Pancreas (tissue), 10 donors: ENCODE results near the gene ATG7. TPM values are rescaled to one million over a fixed set of nuclear protein-coding genes. Genes with fewer than 3 reads are reported as not detected.

ENCODE experiments used
- ATAC-seq, 4 donors: fragments of 200-7000 bp; cut with Tn5 transposase; one replicate each; pipeline versions ENCODE4 v1.8.0 to v1.9.1; 2020; ENCODE audit warnings: mild to moderate bottlenecking in 4 of 4, moderate library complexity in 4 of 4
- DNase-seq, 6 donors: peaks; one replicate each; pipeline ENCODE4 v3.0.0-alpha.2; 2020
- FAIRE-seq: peaks from 2 replicates; lab custom pipeline; 2012; peaks lifted over from hg19 to GRCh38; lab: Jason Lieb, UNC
- H3K27ac ChIP-seq, 4 donors: fragments of 200-600 bp; sonication (generic); 1 replicate in 3 of 4; 2 replicates in 1 of 4; pipeline versions ENCODE4 v1.5.0 to v1.8.0; 2020
- H3K27me3 ChIP-seq, 4 donors: fragments of 200-600 bp; one replicate each; pipeline ENCODE4 v1.8.0; 2021
- H3K36me3 ChIP-seq, 3 donors: fragments of 200-600 bp; sonication (generic) in 1 of 3; one replicate each; pipeline versions ENCODE4 v1.5.0 to v1.8.0; 2020 to 2021
- H3K4me1 ChIP-seq, 3 donors: fragments of 200-600 bp; one replicate each; pipeline ENCODE4 v1.8.0; 2021
- H3K4me3 ChIP-seq, 4 donors: fragments of 200-600 bp; sonication (generic) in 2 of 4; one replicate each; pipeline versions ENCODE4 v1.5.0 to v1.8.0; 2020 to 2021
- H3K9me3 ChIP-seq, 4 donors: fragments of 200-600 bp; one replicate each; pipeline ENCODE4 v1.8.0; 2021
- CTCF ChIP-seq, 4 donors: fragments of 200-600 bp; sonication (generic) in 3 of 4; IDR thresholded peaks; one replicate each; pipeline versions ENCODE4 v1.5.0 to v1.8.0; 2021; ENCODE audit warnings: antibody characterized with exemption in 4 of 4
- WGBS, 2 donors: extraction: QIAGEN DNeasy Blood & Tissue Kit; methylation state at CpG; one replicate each; pipeline ENCODE4 v1.1.7; 2013; 5-methylcytosine and 5-hydroxymethylcytosine counted together
- intact Hi-C, 3 donors: fragments of 100-400 bp; cut with DNase I; formaldehyde crosslinking; loops; one replicate each; pipeline versions ENCODE4 v1.11.1 to v1.14.2; 2022
- polyA plus RNA-seq, 2 donors: library from polyadenylated mRNA; stranded (reverse); fragments of 200-250 nt; gene quantifications; one replicate each; pipeline ENCODE4 v1.2.3, GENCODE V29; 2013
- total RNA-seq, 6 donors: library from RNA; stranded (reverse); fragmentation: NEBNext Ultra II Directional in 4 of 6; extraction: Animal tissue kit (Norgen Biotek cat#: 25700) in 4 of 6; gene quantifications; one replicate each; pipeline versions ENCODE4 v1.2.1 to v1.2.4, GENCODE V29; 2021 to 2023
- donor health status: healthy with polysubstance abuse.
- donor health status: DM: no; HTN: no; CAD: no; lungs with moderate emphysema.
- donor health status: DM: no; HTN: no; CAD: no.
- donor health status: control.
- donor health status: control.
- donor health status: Bipolar disorder and iron deficiency.
- donor health status: DM: yes; HTN: yes; CAD: no.
- donor health status: DM: no; HTN: no; CAD: no.
- donor health status: DM: no; HTN: no; CAD: no.
- donor health status: DM: yes; HTN: yes; CAD: no.

The ATG7 gene
- total and polyA plus RNA-seq, 8 donors, result 5.1 to 28.0 (median 15.7) TPM

GRCh38 chr3:11322931-11323330 is 50.7 kb downstream of the ATG7 start:
- no peaks in the 10 kb centered on the region for H3K9me3 ChIP-seq
- no peak for ATAC-seq
- no peak overlapping the region for H3K27ac ChIP-seq
- peaks cover 0 to 12% (median 6%) of the 10 kb centered on the region in 3 donors for H3K36me3 ChIP-seq
- H3K4me1 ChIP-seq, result no peaks in the 10 kb centered on the region
- WGBS, 2 donors, result 63 to 83% methylated on average over 2 of the region's 2 CpGs
- DNase-seq, result no peak
- no peaks in the 10 kb centered on the region for H3K27me3 ChIP-seq
- H3K4me3 ChIP-seq, result no peak overlapping the region
- intact Hi-C loops, result no loop called here
- FAIRE-seq, result no peak
- no peak for TF ChIP-seq CTCF (IDR thresholded peaks at IDR 0.05)

- no peak overlapping the region for H3K27ac ChIP-seq
- TF ChIP-seq CTCF (IDR thresholded peaks at IDR 0.05), result no peak
- DNase-seq, result no peak
- H3K4me3 ChIP-seq, result no peak overlapping the region
- no peak for FAIRE-seq
- intact Hi-C loops, result no loop called here
- WGBS, 2 donors, result 80 to 87% methylated on average over 3 of the region's 3 CpGs
- H3K36me3 ChIP-seq, result peaks cover 0 to 6% (median 4%) of the 10 kb centered on the region in 3 donors
- H3K9me3 ChIP-seq, result no peaks in the 10 kb centered on the region
- no peaks in the 10 kb centered on the region for H3K27me3 ChIP-seq
- no peaks in the 10 kb centered on the region for H3K4me1 ChIP-seq
- ATAC-seq, result no peak
These were observed 51.6 kb downstream of the ATG7 start for GRCh38 chr3:11323813-11324212.

GRCh38 chr3:11327619-11328018 is 55.4 kb downstream of the ATG7 start:
- ATAC-seq (no peak), DNase-seq (no peak), FAIRE-seq (no peak)
- Histone ChIP-seq H3K27ac (no peak overlapping the region), H3K9me3 (no peaks in the 10 kb centered on the region), H3K36me3 (no peaks in the 10 kb centered on the region), H3K4me3 (no peak overlapping the region), H3K4me1 (no peaks in the 10 kb centered on the region), H3K27me3 (no peaks in the 10 kb centered on the region)
- intact Hi-C loops, result no loop called here
- no peak for TF ChIP-seq CTCF (IDR thresholded peaks at IDR 0.05)
- WGBS, 2 donors, result 89 to 91% methylated on average over 3 of the region's 3 CpGs

GRCh38 chr3:11328196-11328945 is 56.2 kb downstream of the ATG7 start:
- intact Hi-C loops, result no loop called here
- Histone ChIP-seq H3K36me3 (peaks cover 0 to 3% (median 0%) of the 10 kb centered on the region in 3 donors), H3K9me3 (no peaks in the 10 kb centered on the region), H3K4me1 (no peaks in the 10 kb centered on the region), H3K27ac (no peak overlapping the region), H3K27me3 (no peaks in the 10 kb centered on the region), H3K4me3 (no peak overlapping the region)
- FAIRE-seq (no peak), ATAC-seq (no peak), DNase-seq (no peak)
- WGBS, 2 donors, result 95 to 96% methylated on average over 10 of the region's 10 CpGs
- TF ChIP-seq CTCF (IDR thresholded peaks at IDR 0.05), result no peak

GRCh38 chr3:11329777-11330176 is 57.6 kb downstream of the ATG7 start:
- Histone ChIP-seq H3K27me3 (no peaks in the 10 kb centered on the region), H3K27ac (no peak overlapping the region), H3K4me3 (no peak overlapping the region), H3K9me3 (no peaks in the 10 kb centered on the region), H3K36me3 (peaks cover 0 to 3% (median 0%) of the 10 kb centered on the region in 3 donors), H3K4me1 (no peaks in the 10 kb centered on the region)
- intact Hi-C loops, result no loop called here
- ATAC-seq (no peak), FAIRE-seq (no peak), DNase-seq (no peak)
- no peak for TF ChIP-seq CTCF (IDR thresholded peaks at IDR 0.05)
- WGBS, 2 donors, result 55 to 58% methylated on average over 2 of the region's 2 CpGs
